CD4-positive, alpha-beta T cell (primary cell): ENCODE results near the gene DOCK8. TPM values are rescaled to one million over a fixed set of nuclear protein-coding genes. Genes with fewer than 3 reads are reported as not detected.

Experiments
- ATAC-seq: fragments of 200-7000 bp; cut with Tn5 transposase; one replicate; pipeline ENCODE4 v1.10.0; 2022; ENCODE audit warnings: mild to moderate bottlenecking; ENCODE audit not compliant: poor library complexity
- CTCF ChIA-PET: fragments of 350-600 bp; sonication (Branson Sonifier 250); formaldehyde crosslinking; loops from one replicate; lab custom pipeline; 2021; ENCODE audit warnings: antibody characterized with exemption, inconsistent platforms; lab: Charles Lee
- POLR2A ChIA-PET: fragments of 350-600 bp; sonication (Branson Sonifier 250); formaldehyde crosslinking; loops from one replicate; lab custom pipeline; 2021; ENCODE audit warnings: antibody characterized with exemption, inconsistent platforms; lab: Charles Lee
- DNase-seq, 14 experiments: peaks; one replicate each; pipeline ENCODE4 v3.0.0-alpha.2; 2013 to 2020; ENCODE audit warnings: mixed read lengths in 2 of 14
- H3K27ac ChIP-seq, 2 donors: one replicate each; pipeline versions ENCODE4 v1.5.1 to v1.7.0; 2013; ENCODE audit warnings: low read length in 2 of 2, low read depth in 1 of 2, mild to moderate bottlenecking in 1 of 2
- H3K27me3 ChIP-seq, 2 experiments: 1 replicate in 1 of 2; 2 replicates in 1 of 2; pipeline versions ENCODE4 v1.6.1 to v1.7.0; 2013; ENCODE audit warnings: low read length in 2 of 2, control low read depth in 1 of 2, mild to moderate bottlenecking in 1 of 2, moderate library complexity in 1 of 2; ENCODE audit not compliant: insufficient read depth in 2 of 2, control insufficient read depth in 1 of 2
- H3K36me3 ChIP-seq: one replicate; pipeline ENCODE4 v1.6.1; 2013; ENCODE audit warnings: low read length, control low read depth; ENCODE audit not compliant: insufficient read depth
- H3K4me1 ChIP-seq: one replicate; pipeline ENCODE4 v1.6.1; 2013; ENCODE audit warnings: low read length, control low read depth; ENCODE audit not compliant: insufficient read depth
- H3K4me3 ChIP-seq: one replicate; pipeline ENCODE4 v1.5.1; 2013; ENCODE audit warnings: mild to moderate bottlenecking, low read length, moderate library complexity
- H3K9me3 ChIP-seq, 2 experiments: 1 replicate in 1 of 2; 2 replicates in 1 of 2; pipeline versions ENCODE4 v1.6.1 to v1.7.0; 2013; ENCODE audit warnings: low read length in 2 of 2, mild to moderate bottlenecking in 2 of 2, control low read depth in 1 of 2, moderate library complexity in 1 of 2; ENCODE audit not compliant: control insufficient read depth in 1 of 2, insufficient read depth in 1 of 2
- H3K27ac Mint-ChIP-seq: one replicate; pipeline ENCODE4 v1.8.0; 2020; ENCODE audit warnings: mixed read lengths
- H3K27me3 Mint-ChIP-seq: one replicate; pipeline ENCODE4 v1.8.0; 2021; ENCODE audit warnings: mixed read lengths
- H3K36me3 Mint-ChIP-seq: one replicate; pipeline ENCODE4 v1.8.0; 2021; ENCODE audit warnings: low read depth, mixed read lengths
- H3K4me1 Mint-ChIP-seq: one replicate; pipeline ENCODE4 v1.8.0; 2021; ENCODE audit warnings: low read depth, mixed read lengths
- H3K4me3 Mint-ChIP-seq: one replicate; pipeline ENCODE4 v1.8.0; 2020; ENCODE audit warnings: mild to moderate bottlenecking, mixed read lengths
- H3K9me3 Mint-ChIP-seq: one replicate; pipeline ENCODE4 v1.8.0; 2020; ENCODE audit warnings: mixed read lengths
- intact Hi-C, 2 experiments: fragments of 100-400 bp; cut with DNase I in 1 of 2; cut with micrococcal nuclease in 1 of 2; formaldehyde crosslinking; loops; one replicate each; pipeline versions ENCODE4 v1.15.1 to v1.9.0; 2023 to 2025; cut with DNase I, micrococcal nuclease
- total RNA-seq, 174 experiments: library from RNA in 2 of 174; stranded (reverse) in 2 of 174; gene quantifications; one replicate each; pipeline ENCODE4 v1.2.3 and lab custom pipeline; 2021 to 2026
- TF ChIP-seq, protein P1 (sequence below): fragments of 200-600 bp; IDR thresholded peaks from one replicate; pipeline ENCODE4 v1.8.0; 2022; ENCODE audit warnings: antibody characterized with exemption, mild to moderate bottlenecking

DOCK8 gene
- total RNA-seq, 2 experiments from 2014 or later, result 123 to 126 TPM

DNA sequence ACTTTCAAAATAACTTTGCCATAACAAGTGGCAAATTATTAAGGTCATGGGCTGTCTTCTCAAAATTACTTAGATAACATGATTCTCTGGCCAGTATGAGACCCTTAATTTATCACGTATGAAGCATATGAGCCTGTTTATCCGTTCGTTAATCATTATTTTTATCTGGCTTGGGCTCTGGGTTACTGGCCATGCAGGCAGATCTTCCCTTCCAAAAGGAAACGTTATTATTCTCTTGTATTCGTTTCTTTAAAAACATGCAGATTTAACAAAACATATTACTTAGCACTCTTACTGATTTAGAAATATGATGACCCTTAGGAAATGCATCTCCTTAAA is 148.6 kb downstream of the DOCK8 start:
- H3K36me3 ChIP-seq, result peaks cover 89% of the 10 kb centered on the region
- POLR2A ChIA-PET, result no interaction called here
- no peaks in the 10 kb centered on the region for H3K27me3 ChIP-seq
- ATAC-seq (no peak), DNase-seq (no peak)
- Mint-ChIP-seq H3K4me1 (no peaks in the 10 kb centered on the region), H3K27me3 (no peaks in the 10 kb centered on the region), H3K4me3 (no peak overlapping the region), H3K9me3 (no peaks in the 10 kb centered on the region), H3K36me3 (peaks cover 98% of the 10 kb centered on the region), H3K27ac (no peak overlapping the region)
- H3K4me3 ChIP-seq, result no peak overlapping the region
- intact Hi-C loops, result no loop called here
- TF ChIP-seq, protein P1, sequence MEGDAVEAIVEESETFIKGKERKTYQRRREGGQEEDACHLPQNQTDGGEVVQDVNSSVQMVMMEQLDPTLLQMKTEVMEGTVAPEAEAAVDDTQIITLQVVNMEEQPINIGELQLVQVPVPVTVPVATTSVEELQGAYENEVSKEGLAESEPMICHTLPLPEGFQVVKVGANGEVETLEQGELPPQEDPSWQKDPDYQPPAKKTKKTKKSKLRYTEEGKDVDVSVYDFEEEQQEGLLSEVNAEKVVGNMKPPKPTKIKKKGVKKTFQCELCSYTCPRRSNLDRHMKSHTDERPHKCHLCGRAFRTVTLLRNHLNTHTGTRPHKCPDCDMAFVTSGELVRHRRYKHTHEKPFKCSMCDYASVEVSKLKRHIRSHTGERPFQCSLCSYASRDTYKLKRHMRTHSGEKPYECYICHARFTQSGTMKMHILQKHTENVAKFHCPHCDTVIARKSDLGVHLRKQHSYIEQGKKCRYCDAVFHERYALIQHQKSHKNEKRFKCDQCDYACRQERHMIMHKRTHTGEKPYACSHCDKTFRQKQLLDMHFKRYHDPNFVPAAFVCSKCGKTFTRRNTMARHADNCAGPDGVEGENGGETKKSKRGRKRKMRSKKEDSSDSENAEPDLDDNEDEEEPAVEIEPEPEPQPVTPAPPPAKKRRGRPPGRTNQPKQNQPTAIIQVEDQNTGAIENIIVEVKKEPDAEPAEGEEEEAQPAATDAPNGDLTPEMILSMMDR, result no peak
- no peak overlapping the region for H3K27ac ChIP-seq
- CTCF ChIA-PET, result no interaction called here
- H3K9me3 ChIP-seq, result no peaks in the 10 kb centered on the region
- H3K4me1 ChIP-seq, result no peaks in the 10 kb centered on the region

DNA sequence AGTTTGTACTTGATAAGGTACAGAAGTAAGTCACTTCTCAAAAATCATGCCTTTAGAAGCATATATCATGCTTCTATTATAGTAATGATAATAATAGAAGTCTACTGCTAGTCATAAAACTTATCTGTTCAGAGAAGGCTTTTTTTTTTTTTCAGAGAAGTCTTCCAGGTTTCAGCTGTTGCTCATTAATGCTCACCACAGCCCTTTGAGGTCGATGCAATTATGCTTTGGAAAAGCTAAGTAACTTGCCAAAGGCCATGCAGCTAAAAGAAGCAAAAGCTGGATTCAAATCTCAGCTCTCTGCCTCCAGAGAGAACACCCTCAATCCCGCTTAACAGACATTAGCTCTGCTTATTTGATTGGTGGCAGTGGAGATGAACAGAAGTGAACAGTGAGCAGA is 150.8 kb downstream of the DOCK8 start:
- ChIA-PET POLR2A (no interaction called here), CTCF (no interaction called here)
- no peaks in the 10 kb centered on the region for H3K27me3 Mint-ChIP-seq
- DNase-seq (no peak), ATAC-seq (no peak)
- H3K27me3 ChIP-seq, result no peaks in the 10 kb centered on the region
- no peaks in the 10 kb centered on the region for H3K4me1 ChIP-seq
- no peaks in the 10 kb centered on the region for H3K9me3 ChIP-seq
- no peaks in the 10 kb centered on the region for H3K4me1 Mint-ChIP-seq
- intact Hi-C loops, result no loop called here
- no peak overlapping the region for H3K4me3 ChIP-seq
- H3K27ac Mint-ChIP-seq, result peak overlapping the region; percentile 29
- H3K36me3 Mint-ChIP-seq, result peaks cover 98% of the 10 kb centered on the region
- TF ChIP-seq, protein P1, result no peak
- no peak overlapping the region for H3K4me3 Mint-ChIP-seq
- no peaks in the 10 kb centered on the region for H3K9me3 Mint-ChIP-seq
- no peak overlapping the region for H3K27ac ChIP-seq
- H3K36me3 ChIP-seq, result peaks cover 97% of the 10 kb centered on the region

DNA sequence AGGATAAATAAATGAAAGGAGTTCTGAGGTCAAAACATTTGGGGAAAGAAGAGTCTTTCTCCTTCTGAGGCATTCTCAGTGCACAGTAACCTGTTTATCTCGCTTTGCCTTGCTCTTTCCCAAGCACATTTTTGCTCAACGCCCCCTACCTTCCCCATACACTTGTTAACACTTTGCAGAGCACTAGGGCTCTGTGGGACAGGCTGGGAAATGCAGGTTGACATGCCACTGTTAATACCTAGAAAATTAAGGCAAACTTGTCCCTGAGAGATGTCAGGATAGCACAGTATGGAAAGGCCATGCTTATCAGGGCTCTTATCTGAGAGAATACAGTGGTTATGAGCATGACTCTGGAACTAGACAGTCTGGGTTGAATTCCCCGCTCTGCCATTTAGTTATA is 152.0 kb downstream of the DOCK8 start:
- intact Hi-C loops, result no loop called here
- ChIA-PET CTCF (no interaction called here), POLR2A (no interaction called here)
- H3K9me3 ChIP-seq, result no peaks in the 10 kb centered on the region
- TF ChIP-seq, protein P1, result no peak
- H3K27ac ChIP-seq, result peak overlapping the region in 1 of 2 donors; percentile 15
- no peak overlapping the region for H3K4me3 ChIP-seq
- ATAC-seq (no peak), DNase-seq (no peak)
- Mint-ChIP-seq H3K36me3 (peaks cover 98% of the 10 kb centered on the region), H3K4me3 (no peak overlapping the region), H3K9me3 (no peaks in the 10 kb centered on the region), H3K27me3 (no peaks in the 10 kb centered on the region), H3K27ac (peak overlapping the region; percentile 22), H3K4me1 (no peaks in the 10 kb centered on the region)
- H3K27me3 ChIP-seq, result no peaks in the 10 kb centered on the region
- H3K36me3 ChIP-seq, result peaks cover 98% of the 10 kb centered on the region
- H3K4me1 ChIP-seq, result no peaks in the 10 kb centered on the region
